Keratinocyte (primary cell): ENCODE measurements around the gene NRXN2. TPM values are rescaled to one million over a fixed set of nuclear protein-coding genes. Genes with fewer than 3 reads are reported as not detected.

Experiments
- DNase-seq: peaks from one replicate; pipeline ENCODE4 v3.0.0-alpha.2; 2011; ENCODE audit warnings: low read depth, missing footprints, low spot score
- FAIRE-seq: peaks from 2 replicates; lab custom pipeline; 2011; peaks lifted over from hg19 to GRCh38; lab: Jason Lieb, UNC
- H2AFZ ChIP-seq: 2 replicates; pipeline ENCODE4 v1.6.0; 2012; ENCODE audit warnings: low read length, control low read depth, inconsistent platforms; ENCODE audit not compliant: control insufficient read depth
- H3K27ac ChIP-seq: 2 replicates; pipeline ENCODE4 v1.5.1; 2011; ENCODE audit warnings: low read length; ENCODE audit not compliant: control insufficient read depth, insufficient read depth
- H3K27me3 ChIP-seq: 3 replicates; pipeline ENCODE4 v1.6.0; 2011; ENCODE audit warnings: low read length; ENCODE audit not compliant: control insufficient read depth, insufficient read depth; ENCODE audit errors: extremely low read depth
- H3K36me3 ChIP-seq, 2 experiments: 2 replicates in 1 of 2; 3 replicates in 1 of 2; pipeline ENCODE4 v1.5.1; 2011; ENCODE audit warnings: low read length in 2 of 2, mild to moderate bottlenecking in 1 of 2; ENCODE audit not compliant: control insufficient read depth in 2 of 2, insufficient read depth in 2 of 2; ENCODE audit errors: extremely low read depth in 1 of 2
- H3K4me1 ChIP-seq: 3 replicates; pipeline ENCODE4 v1.5.1; 2011; ENCODE audit warnings: low read length; ENCODE audit not compliant: control insufficient read depth, insufficient read depth; ENCODE audit errors: extremely low read depth
- H3K4me2 ChIP-seq: 3 replicates; pipeline ENCODE4 v1.6.0; 2011; ENCODE audit warnings: low read depth, low read length; ENCODE audit not compliant: control insufficient read depth, insufficient read depth; ENCODE audit errors: extremely low read depth
- H3K4me3 ChIP-seq, 3 experiments: fragments of 200-600 bp in 1 of 3; sonication (generic) in 1 of 3; 2 replicates in 2 of 3; 3 replicates in 1 of 3; pipeline ENCODE4 v1.5.1; 2011 to 2016; ENCODE audit warnings: low read length in 3 of 3, mild to moderate bottlenecking in 3 of 3, control low read depth in 2 of 3, inconsistent platforms in 1 of 3, low read depth in 1 of 3, mixed read lengths in 1 of 3, mixed run types in 1 of 3, moderate library complexity in 1 of 3; ENCODE audit not compliant: control insufficient read depth in 2 of 3, insufficient read depth in 2 of 3; ENCODE audit errors: extremely low read depth in 1 of 3
- H3K79me2 ChIP-seq: 2 replicates; pipeline ENCODE4 v1.6.0; 2012; ENCODE audit warnings: low read length; ENCODE audit not compliant: control insufficient read depth, insufficient read depth
- H3K9ac ChIP-seq: 3 replicates; pipeline ENCODE4 v1.6.0; 2011; ENCODE audit warnings: low read length; ENCODE audit not compliant: control insufficient read depth, insufficient read depth; ENCODE audit errors: extremely low read depth
- H3K9me1 ChIP-seq: 3 replicates; pipeline ENCODE4 v1.6.0; 2011; ENCODE audit warnings: low read length; ENCODE audit not compliant: control insufficient read depth, insufficient read depth; ENCODE audit errors: extremely low read depth
- H3K9me3 ChIP-seq: 2 replicates; pipeline ENCODE4 v1.5.1; 2012; ENCODE audit warnings: low read depth, low read length; ENCODE audit not compliant: control insufficient read depth
- H4K20me1 ChIP-seq: 3 replicates; pipeline ENCODE4 v1.6.0; 2011; ENCODE audit warnings: low read length; ENCODE audit not compliant: control insufficient read depth, insufficient read depth; ENCODE audit errors: extremely low read depth
- CTCF ChIP-seq, 3 experiments: IDR thresholded peaks in 1 of 3; conservative IDR thresholded peaks in 1 of 3; optimal IDR thresholded peaks in 1 of 3; 2 replicates in 2 of 3; 3 replicates in 1 of 3; pipeline versions ENCODE3 to v1.5.1; 2011; ENCODE audit warnings: low read length in 3 of 3, mild to moderate bottlenecking in 3 of 3, moderate library complexity in 2 of 3, control low read depth in 1 of 3, inconsistent platforms in 1 of 3; ENCODE audit not compliant: insufficient read depth in 2 of 3; ENCODE audit errors: extremely low read depth in 1 of 3
- EZH2 ChIP-seq: IDR thresholded peaks from one replicate; pipeline ENCODE4 v1.6.1; 2012; ENCODE audit warnings: inconsistent platforms, mild to moderate bottlenecking, low read length, moderate library complexity
- dilution Hi-C: fragments of 300-500 bp; cut with MboI; formaldehyde crosslinking; loops from one replicate; pipeline ENCODE4 v1.7.0; 2020; ENCODE audit warnings: low sequenced_read_pairs; ENCODE audit not compliant: extremely low pct_ligation_motif_present
- polyA plus RNA-seq, 5 experiments: library from polyadenylated mRNA; depleted of rRNA in 3 of 5; stranded (reverse) in 3 of 5; stranded (forward) in 1 of 5; unstranded in 1 of 5; fragments of >200 nt; gene quantifications; 1 replicate in 1 of 5; 2 replicates in 3 of 5; 3 replicates in 1 of 5; pipeline versions ENCODE4 v1.2.1 to v1.2.3, GENCODE V29; 2011 to 2012; ENCODE audit warnings: missing spikeins in 2 of 5, low read depth in 1 of 5, low replicate concordance in 1 of 5

The NRXN2 gene
- polyA plus RNA-seq, 1 donor (not counting 4 experiments of a cell fraction or from before 2014, with no cell fraction given) = not detected

- Histone ChIP-seq H3K9me1 (no peaks in the 10 kb centered on the region), H3K4me1 (no peaks in the 10 kb centered on the region), H2AFZ (no peak overlapping the region), H3K27ac (no peak overlapping the region), H3K27me3 (peaks cover 15% of the 10 kb centered on the region), H3K9ac (no peak overlapping the region), H3K36me3 (no peaks in the 10 kb centered on the region), H3K4me2 (no peak overlapping the region), H4K20me1 (no peaks in the 10 kb centered on the region), H3K79me2 (no peaks in the 10 kb centered on the region), H3K9me3 (no peaks in the 10 kb centered on the region), H3K4me3 (no peak overlapping the region)
- TF ChIP-seq EZH2 (no peak), CTCF (optimal IDR thresholded peaks at IDR 0.05 in 1 of 3, IDR thresholded peaks at IDR 0.05 in 1 of 3, conservative IDR thresholded peaks at IDR 0.05 in 1 of 3; ENCODE audit: extremely low read depth in 1 of 3, insufficient read depth in 2 of 3, low read length in 3 of 3) (no peak)
- dilution Hi-C loops = no loop called here
- FAIRE-seq = no peak
- DNase-seq = no peak
These were observed 95.6 kb downstream of the NRXN2 start for GRCh38 chr11:64627371-64627770.

GRCh38 chr11:64626637-64627036 lies 96.4 kb downstream of the NRXN2 start:
- Histone ChIP-seq H3K4me2 (no peak overlapping the region), H3K27ac (no peak overlapping the region), H3K27me3 (peaks cover 15% of the 10 kb centered on the region), H3K9ac (no peak overlapping the region), H3K79me2 (no peaks in the 10 kb centered on the region), H3K9me1 (no peaks in the 10 kb centered on the region), H2AFZ (no peak overlapping the region), H4K20me1 (no peaks in the 10 kb centered on the region), H3K4me3 (no peak overlapping the region), H3K36me3 (no peaks in the 10 kb centered on the region), H3K9me3 (no peaks in the 10 kb centered on the region), H3K4me1 (no peaks in the 10 kb centered on the region)
- FAIRE-seq = no peak
- DNase-seq = no peak
- TF ChIP-seq EZH2 = no peak
- TF ChIP-seq CTCF (optimal IDR thresholded peaks at IDR 0.05 in 1 of 3, IDR thresholded peaks at IDR 0.05 in 1 of 3, conservative IDR thresholded peaks at IDR 0.05 in 1 of 3; ENCODE audit: extremely low read depth in 1 of 3, insufficient read depth in 2 of 3, low read length in 3 of 3) = no peak
- dilution Hi-C loops = no loop called here
